SK-N-SH treated with all-trans-retinoic acid at 6 μM for 48 hours (cell line): Measurements from ENCODE around the gene SLC6A20.

Source experiments
- ATAC-seq: fragments of 200-7000 bp; cut with Tn5 transposase; 3 replicates; pipeline ENCODE4 v1.9.1; 2020; ENCODE audit warnings: mild to moderate bottlenecking, moderate library complexity
- ARNTL ChIP-seq: fragments of 450-650 bp; formaldehyde crosslinking; IDR thresholded peaks from 2 replicates; pipeline ENCODE4 v1.5.0; 2020; ENCODE audit warnings: low read depth, mild to moderate bottlenecking, moderate library complexity, borderline replicate concordance
- BACH2 ChIP-seq: fragments of 250-450 bp; sonication (Bioruptor Pico); IDR thresholded peaks from 2 replicates; pipeline ENCODE4 v1.9.0; 2021; ENCODE audit warnings: mild to moderate bottlenecking, borderline replicate concordance
- CREB5 ChIP-seq: fragments of 250-450 bp; sonication (Bioruptor Pico); IDR thresholded peaks from 2 replicates; pipeline ENCODE4 v1.5.1; 2020; ENCODE audit warnings: low read depth, mild to moderate bottlenecking, moderate library complexity
- CSDC2 ChIP-seq: fragments of 250-450 bp; sonication (Bioruptor Pico); IDR thresholded peaks from 2 replicates; pipeline ENCODE4 v1.5.0; 2020; ENCODE audit warnings: mild to moderate bottlenecking, moderate library complexity
- CSRNP3 ChIP-seq: fragments of 250-450 bp; sonication (Bioruptor Pico); IDR thresholded peaks from 2 replicates; pipeline ENCODE4 v1.5.1; 2021; ENCODE audit warnings: mild to moderate bottlenecking, moderate library complexity
- ESRRG ChIP-seq: fragments of 250-450 bp; sonication (Bioruptor Pico); IDR thresholded peaks from 2 replicates; pipeline ENCODE4 v1.6.1; 2021; ENCODE audit warnings: mild to moderate bottlenecking
- GLIS3 ChIP-seq: fragments of 250-450 bp; sonication (Bioruptor Pico); IDR thresholded peaks from 2 replicates; pipeline ENCODE4 v1.5.0; 2020; ENCODE audit warnings: mild to moderate bottlenecking, moderate library complexity
- ISL1 ChIP-seq: fragments of 250-450 bp; sonication (Bioruptor Pico); IDR thresholded peaks from 2 replicates; pipeline ENCODE4 v2.1.2; 2022; ENCODE audit warnings: mild to moderate bottlenecking, moderate library complexity
- OSR1 ChIP-seq: fragments of 250-450 bp; sonication (Bioruptor Pico); IDR thresholded peaks from 2 replicates; pipeline ENCODE4 v1.8.0; 2022; ENCODE audit warnings: moderate library complexity, mild to moderate bottlenecking, inconsistent platforms
- PATZ1 ChIP-seq: fragments of 250-450 bp; sonication (Bioruptor Pico); IDR thresholded peaks from 2 replicates; pipeline ENCODE4 v1.8.0; 2020; ENCODE audit warnings: mild to moderate bottlenecking, moderate library complexity, borderline replicate concordance
- PPARA ChIP-seq: fragments of 250-450 bp; sonication (Bioruptor Pico); IDR thresholded peaks from 2 replicates; pipeline ENCODE4 v1.5.0; 2020; ENCODE audit warnings: mild to moderate bottlenecking, borderline replicate concordance
- SNAI2 ChIP-seq: fragments of 250-450 bp; sonication (Bioruptor Pico); IDR thresholded peaks from 2 replicates; pipeline ENCODE4 v1.5.0; 2020; ENCODE audit warnings: mild to moderate bottlenecking, moderate library complexity
- TCF4 ChIP-seq: fragments of 250-450 bp; sonication (Bioruptor Pico); IDR thresholded peaks from 2 replicates; pipeline ENCODE4 v1.8.0; 2021; ENCODE audit warnings: mild to moderate bottlenecking, moderate library complexity, borderline replicate concordance
- TOX ChIP-seq: fragments of 250-450 bp; sonication (Bioruptor Pico); IDR thresholded peaks from 2 replicates; pipeline ENCODE4 v1.8.0; 2021; ENCODE audit warnings: mild to moderate bottlenecking, moderate library complexity, borderline replicate concordance
- ZC3H10 ChIP-seq: fragments of 250-450 bp; sonication (Bioruptor Pico); IDR thresholded peaks from 2 replicates; pipeline ENCODE4 v1.5.1; 2021; ENCODE audit warnings: mild to moderate bottlenecking, moderate library complexity
- ZFP3 ChIP-seq: fragments of 250-450 bp; sonication (Bioruptor Pico); IDR thresholded peaks from 2 replicates; pipeline ENCODE4 v1.5.0; 2020; ENCODE audit warnings: mild to moderate bottlenecking, moderate library complexity
- ZFP30 ChIP-seq: fragments of 450-650 bp; formaldehyde crosslinking; IDR thresholded peaks from 2 replicates; pipeline ENCODE4 v1.5.0; 2022; ENCODE audit warnings: mild to moderate bottlenecking, moderate library complexity
- ZNF70 ChIP-seq: fragments of 450-650 bp; formaldehyde crosslinking; IDR thresholded peaks from 2 replicates; pipeline ENCODE4 v1.5.0; 2020; ENCODE audit warnings: mild to moderate bottlenecking, moderate library complexity
- ZNF8 ChIP-seq: fragments of 450-650 bp; formaldehyde crosslinking; IDR thresholded peaks from 2 replicates; pipeline ENCODE4 v1.5.0; 2020; ENCODE audit warnings: mild to moderate bottlenecking, moderate library complexity
- TF ChIP-seq, protein P1 (sequence below): fragments of 250-450 bp; sonication (Bioruptor Pico); IDR thresholded peaks from 2 replicates; pipeline ENCODE4 v1.5.0; 2020; ENCODE audit warnings: mild to moderate bottlenecking, moderate library complexity
- TF ChIP-seq, protein P2 (sequence below): fragments of 250-450 bp; sonication (Bioruptor Pico); IDR thresholded peaks from 2 replicates; pipeline ENCODE4 v1.8.0; 2021; ENCODE audit warnings: low read depth, mild to moderate bottlenecking, moderate library complexity, borderline replicate concordance

Gene SLC6A20

GRCh38 chr3:45741247-45741646 lies 55.1 kb downstream of the SLC6A20 start:
- TF ChIP-seq OSR1 (no peak), GLIS3 (no peak), ISL1 (CRISPR knock-in tag) (no peak), SNAI2 (CRISPR knock-in tag) (no peak), BACH2 (no peak), ZNF8 (CRISPR knock-in tag) (no peak), TOX (CRISPR knock-in tag) (no peak), TCF4 (no peak), ZC3H10 (CRISPR knock-in tag) (no peak), ESRRG (CRISPR knock-in tag) (no peak), ZFP3 (CRISPR knock-in tag) (no peak), CSRNP3 (CRISPR knock-in tag) (no peak), CSDC2 (CRISPR knock-in tag) (no peak), PPARA (CRISPR knock-in tag) (no peak), CREB5 (no peak), PATZ1 (no peak)
- TF ChIP-seq, protein P1, sequence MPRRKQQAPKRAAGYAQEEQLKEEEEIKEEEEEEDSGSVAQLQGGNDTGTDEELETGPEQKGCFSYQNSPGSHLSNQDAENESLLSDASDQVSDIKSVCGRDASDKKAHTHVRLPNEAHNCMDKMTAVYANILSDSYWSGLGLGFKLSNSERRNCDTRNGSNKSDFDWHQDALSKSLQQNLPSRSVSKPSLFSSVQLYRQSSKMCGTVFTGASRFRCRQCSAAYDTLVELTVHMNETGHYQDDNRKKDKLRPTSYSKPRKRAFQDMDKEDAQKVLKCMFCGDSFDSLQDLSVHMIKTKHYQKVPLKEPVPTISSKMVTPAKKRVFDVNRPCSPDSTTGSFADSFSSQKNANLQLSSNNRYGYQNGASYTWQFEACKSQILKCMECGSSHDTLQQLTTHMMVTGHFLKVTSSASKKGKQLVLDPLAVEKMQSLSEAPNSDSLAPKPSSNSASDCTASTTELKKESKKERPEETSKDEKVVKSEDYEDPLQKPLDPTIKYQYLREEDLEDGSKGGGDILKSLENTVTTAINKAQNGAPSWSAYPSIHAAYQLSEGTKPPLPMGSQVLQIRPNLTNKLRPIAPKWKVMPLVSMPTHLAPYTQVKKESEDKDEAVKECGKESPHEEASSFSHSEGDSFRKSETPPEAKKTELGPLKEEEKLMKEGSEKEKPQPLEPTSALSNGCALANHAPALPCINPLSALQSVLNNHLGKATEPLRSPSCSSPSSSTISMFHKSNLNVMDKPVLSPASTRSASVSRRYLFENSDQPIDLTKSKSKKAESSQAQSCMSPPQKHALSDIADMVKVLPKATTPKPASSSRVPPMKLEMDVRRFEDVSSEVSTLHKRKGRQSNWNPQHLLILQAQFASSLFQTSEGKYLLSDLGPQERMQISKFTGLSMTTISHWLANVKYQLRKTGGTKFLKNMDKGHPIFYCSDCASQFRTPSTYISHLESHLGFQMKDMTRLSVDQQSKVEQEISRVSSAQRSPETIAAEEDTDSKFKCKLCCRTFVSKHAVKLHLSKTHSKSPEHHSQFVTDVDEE (CRISPR knock-in tag), result no peak
- TF ChIP-seq, protein P2, sequence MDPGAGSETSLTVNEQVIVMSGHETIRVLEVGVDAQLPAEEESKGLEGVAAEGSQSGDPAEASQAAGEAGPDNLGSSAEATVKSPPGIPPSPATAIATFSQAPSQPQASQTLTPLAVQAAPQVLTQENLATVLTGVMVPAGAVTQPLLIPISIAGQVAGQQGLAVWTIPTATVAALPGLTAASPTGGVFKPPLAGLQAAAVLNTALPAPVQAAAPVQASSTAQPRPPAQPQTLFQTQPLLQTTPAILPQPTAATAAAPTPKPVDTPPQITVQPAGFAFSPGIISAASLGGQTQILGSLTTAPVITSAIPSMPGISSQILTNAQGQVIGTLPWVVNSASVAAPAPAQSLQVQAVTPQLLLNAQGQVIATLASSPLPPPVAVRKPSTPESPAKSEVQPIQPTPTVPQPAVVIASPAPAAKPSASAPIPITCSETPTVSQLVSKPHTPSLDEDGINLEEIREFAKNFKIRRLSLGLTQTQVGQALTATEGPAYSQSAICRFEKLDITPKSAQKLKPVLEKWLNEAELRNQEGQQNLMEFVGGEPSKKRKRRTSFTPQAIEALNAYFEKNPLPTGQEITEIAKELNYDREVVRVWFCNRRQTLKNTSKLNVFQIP, result no peak
- TF ChIP-seq, all 23 proteins: peak for 0
- no peak for ATAC-seq

- no peak for ATAC-seq
- TF ChIP-seq ARNTL (CRISPR knock-in tag) (no peak), ESRRG (CRISPR knock-in tag) (no peak), ZNF70 (no peak), ZFP30 (no peak), CREB5 (no peak), PATZ1 (no peak), BACH2 (no peak), OSR1 (no peak), GLIS3 (no peak), ISL1 (CRISPR knock-in tag) (no peak)
- TF ChIP-seq, protein P2, result no peak
- TF ChIP-seq, protein P1 (CRISPR knock-in tag), result no peak
Observed at GRCh38 chr3:45739991-45740390, 56.3 kb downstream of the SLC6A20 start.
